NCI-H2107 treated with DMSO at 0.1 percent for 48 hours (cell line): ENCODE results near the gene P2RY14.
A peak's percentile ranks its signal among the peaks of the same experiment; 100 is the strongest.

Experiments
- DNase-seq: peaks from one replicate; lab custom pipeline; 2025; ENCODE audit not compliant: unreplicated experiment; lab: John Stamatoyannopoulos, UW

Gene P2RY14

DNA sequence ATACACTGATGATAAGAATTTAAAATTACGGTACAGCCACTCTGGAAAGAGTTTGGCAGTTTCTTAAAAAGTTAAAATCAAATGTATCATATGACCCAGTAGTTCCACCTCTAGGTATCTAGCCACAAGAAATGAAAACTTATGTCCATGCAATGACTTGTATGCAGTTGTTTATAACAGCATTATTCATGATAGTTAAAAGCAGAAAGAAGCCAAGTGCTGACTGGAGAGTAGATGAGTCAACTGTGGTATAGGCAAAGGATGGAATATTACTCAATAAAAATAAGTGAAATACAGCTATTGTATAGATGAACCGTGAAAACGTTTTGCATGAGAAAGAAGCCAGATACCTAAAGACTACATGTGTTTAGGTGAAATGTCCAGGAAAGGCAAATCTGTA, 23.4 kb upstream of the P2RY14 start:
- DNase-seq, result no peak

DNA sequence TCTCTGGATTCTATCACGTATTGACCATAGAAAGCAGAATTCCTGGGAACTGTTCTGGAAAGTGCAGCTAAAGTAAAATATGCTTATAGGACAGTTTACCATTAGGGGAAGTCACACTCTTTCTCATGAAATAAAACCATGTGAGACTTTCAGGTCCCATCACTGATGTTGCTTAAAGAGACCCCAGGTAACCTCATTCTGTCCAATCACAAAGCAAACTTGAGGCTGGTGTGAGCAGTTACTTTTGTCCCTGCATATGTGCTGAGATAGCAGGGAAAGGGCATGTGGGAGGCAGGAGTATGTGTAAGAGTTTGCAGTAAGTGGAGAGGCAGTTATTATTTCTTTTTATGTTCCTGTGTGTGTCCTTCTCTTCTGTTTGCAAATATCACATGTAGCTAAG, 22.2 kb upstream of the P2RY14 start:
- DNase-seq, result no peak

DNA sequence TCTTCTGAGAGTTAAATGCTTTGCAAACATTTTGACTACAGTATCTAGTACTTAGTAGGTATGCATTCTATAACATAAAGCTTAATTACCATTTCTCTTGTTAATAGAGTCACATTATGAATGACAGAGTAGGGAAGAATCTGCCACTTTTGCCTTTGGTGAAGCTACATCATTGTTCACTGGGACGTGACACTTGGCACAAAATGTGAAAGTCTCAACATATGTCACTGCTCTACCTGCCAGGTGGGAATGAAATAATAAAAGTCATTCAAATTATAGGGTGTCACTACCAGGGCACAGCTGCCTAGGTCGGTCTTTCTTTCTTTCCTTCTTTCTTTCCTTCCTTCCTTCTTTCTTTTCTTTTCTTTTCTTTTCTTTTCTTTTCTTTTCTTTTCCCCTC, 20.7 kb upstream of the P2RY14 start:
- DNase-seq, result no peak

DNA sequence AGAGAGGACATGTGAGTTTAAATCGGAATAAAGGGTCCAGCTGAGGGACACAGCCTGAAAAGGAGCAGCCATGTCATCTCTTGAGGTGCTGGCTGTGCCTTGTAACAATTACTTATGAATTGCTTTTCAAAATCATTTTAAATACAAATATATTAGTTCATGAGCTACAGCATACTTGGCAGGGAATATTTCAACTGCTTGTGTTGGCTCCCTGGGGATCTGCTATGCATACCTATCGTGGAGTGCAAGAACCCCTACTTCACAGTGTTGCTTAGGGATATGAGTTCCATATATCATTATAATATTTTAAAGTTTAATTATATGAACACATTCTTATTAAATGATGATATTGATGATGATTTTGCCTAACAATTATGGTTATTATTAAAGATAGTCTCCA, 19.1 kb upstream of the P2RY14 start:
- no peak for DNase-seq

DNA sequence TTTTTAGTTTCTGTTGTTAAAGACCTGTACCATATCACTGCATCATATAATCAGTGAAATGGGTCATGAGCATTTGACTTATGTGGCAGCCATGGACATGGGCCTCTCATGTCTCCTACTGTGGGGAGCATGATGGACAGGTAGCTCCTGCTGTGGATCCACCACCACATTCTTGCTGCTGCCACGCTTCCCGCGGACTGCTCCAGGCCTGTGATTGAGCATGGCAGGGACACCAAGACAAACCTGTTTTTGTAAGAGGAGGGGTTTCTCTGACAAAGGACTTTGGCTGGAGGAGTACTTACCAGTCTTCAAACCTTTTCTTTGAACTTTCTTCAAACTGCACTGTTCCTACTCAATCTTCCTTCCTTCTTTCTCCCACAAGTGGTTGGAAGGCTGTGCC, 17.9 kb upstream of the P2RY14 start:
- no peak for DNase-seq

DNA sequence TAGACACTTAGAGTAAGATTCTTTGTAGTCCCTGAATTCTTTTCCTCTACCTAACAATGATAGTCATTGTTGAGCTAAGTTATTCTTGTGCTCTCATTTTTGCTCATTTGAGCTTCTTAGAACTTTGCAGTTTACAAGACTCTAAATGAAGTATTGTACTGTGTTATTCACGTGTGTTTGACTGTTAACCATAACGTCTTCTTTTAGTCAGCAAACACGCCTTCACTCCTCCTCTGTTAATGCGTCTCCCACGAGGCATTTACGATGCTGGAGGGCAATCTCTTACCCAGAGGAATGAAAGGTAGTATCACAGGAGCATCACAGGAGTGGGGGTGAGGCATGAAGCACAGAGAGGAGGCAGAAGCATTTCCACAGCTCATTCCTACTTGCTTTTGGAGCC, 14.8 kb upstream of the P2RY14 start:
- no peak for DNase-seq

DNA sequence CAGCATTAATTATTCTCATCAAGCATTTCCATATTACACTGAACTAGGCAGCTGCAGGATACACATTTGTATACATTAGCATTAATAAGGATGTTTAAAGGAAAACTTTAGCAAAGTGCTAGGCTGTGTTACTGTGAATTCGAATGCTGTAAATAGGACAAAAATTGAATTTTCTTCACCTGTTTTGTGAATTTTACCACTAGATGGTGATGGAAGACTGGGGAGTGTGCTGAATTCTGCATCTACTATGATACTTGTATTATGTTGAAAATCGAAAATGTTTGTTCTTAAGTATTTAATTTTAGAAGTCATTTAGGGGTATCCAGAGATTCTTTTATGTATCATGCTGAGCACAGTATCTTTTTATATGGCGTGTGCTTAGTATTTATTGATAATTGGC, 12.3 kb upstream of the P2RY14 start:
- DNase-seq, result no peak

DNA sequence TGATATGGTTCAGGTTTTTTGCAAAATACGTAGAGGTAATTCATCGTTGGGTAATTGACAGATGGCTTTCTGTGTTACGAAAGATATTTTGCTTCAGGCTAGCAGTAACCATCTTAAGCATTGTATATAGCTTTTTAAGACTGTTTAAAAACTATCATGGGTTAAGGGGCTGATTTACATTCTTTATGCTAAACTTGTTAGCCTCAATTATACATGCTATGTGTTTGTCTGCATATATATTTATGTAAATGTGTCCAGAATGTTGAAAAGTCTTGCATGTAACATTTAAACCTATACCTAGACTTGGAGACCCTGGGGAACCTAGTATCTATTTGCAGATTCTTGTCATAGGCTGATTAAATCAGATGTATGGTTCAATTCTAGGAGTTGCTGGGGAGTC, 11.1 kb upstream of the P2RY14 start:
- DNase-seq, result no peak

DNA sequence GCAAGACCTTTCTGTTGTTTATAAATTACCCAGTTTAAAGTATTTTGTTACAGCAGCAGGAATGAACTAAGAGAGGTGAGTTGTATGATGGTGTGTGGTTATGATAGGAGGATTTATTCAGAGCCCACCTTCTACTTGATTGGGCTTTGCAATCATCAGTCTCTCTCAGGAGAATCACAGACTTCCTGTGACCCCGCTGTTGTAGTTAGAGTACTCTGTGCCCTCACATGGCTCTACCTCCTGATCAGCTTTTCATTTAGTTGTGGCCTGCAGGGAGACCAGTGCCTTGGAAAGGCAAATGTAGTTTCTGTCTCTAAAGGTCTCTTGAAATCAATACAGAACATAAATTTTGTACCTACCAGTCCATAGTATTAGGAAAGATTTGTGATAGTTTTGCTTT, 7.6 kb upstream of the P2RY14 start:
- DNase-seq, result no peak

DNA sequence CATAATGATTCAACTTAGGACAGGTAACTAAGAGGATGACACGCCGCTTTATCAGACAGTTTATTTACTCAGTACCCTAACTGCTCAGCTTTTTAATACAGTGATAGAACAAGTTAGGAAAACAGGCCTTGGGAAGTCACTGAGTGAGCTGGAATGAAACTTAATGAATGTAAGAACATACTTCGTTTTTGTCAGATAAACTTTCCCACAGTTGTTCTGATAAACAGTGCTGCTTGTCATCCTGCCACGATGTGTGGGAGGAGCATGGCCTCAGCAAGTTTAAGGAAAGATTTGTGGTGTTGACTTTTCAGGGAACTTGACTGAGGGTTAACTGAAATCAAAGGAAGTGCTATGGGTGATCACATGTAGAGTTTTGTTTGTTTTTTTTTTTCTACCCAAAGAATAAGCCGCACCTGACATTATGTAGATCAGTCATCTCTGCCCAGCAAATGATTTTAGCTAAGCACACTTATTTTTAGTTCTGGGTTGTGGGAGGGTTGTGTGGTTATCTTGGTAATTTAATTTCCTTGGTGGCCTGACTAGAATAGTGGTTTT, 5.6 kb upstream of the P2RY14 start:
- DNase-seq, result no peak

DNA sequence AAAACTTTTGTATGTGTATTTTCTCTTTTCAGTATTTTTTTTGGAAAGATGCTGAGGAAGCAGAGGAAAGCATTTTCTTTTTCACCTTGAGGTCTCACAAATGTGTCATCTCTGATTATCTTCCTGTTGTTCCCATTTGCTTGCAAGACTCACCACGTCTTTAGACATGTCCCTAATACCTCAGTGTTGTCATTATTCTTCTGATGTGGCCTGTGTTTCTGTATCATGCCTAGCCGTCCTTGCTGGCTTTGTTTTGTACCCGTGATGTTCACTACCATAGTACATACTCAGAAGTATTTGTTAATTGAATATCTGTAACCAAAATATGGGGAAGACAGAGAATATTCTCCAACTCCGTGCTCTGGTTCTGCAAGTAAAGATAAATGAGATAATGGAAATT, 5.0 kb upstream of the P2RY14 start:
- no peak for DNase-seq

DNA sequence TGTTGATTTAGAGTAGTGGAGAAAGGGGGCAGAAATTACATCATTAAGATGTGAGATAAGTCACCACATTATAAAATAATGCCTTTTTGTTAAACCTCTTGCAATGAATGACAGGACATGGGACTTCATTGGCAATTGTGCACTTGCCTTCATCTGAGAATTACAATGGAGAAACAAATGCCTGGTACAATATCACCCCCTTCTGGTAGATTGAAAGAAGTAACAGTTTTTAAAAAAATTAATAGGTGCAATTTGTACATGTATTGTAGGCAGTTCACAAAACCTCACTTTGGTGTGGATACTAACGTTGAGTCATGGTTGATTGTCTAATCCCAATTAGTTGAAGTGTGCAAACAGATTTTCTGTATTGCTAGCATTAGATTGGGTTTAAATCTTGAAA, 4.6 kb upstream of the P2RY14 start:
- peak; percentile 88 for DNase-seq

DNA sequence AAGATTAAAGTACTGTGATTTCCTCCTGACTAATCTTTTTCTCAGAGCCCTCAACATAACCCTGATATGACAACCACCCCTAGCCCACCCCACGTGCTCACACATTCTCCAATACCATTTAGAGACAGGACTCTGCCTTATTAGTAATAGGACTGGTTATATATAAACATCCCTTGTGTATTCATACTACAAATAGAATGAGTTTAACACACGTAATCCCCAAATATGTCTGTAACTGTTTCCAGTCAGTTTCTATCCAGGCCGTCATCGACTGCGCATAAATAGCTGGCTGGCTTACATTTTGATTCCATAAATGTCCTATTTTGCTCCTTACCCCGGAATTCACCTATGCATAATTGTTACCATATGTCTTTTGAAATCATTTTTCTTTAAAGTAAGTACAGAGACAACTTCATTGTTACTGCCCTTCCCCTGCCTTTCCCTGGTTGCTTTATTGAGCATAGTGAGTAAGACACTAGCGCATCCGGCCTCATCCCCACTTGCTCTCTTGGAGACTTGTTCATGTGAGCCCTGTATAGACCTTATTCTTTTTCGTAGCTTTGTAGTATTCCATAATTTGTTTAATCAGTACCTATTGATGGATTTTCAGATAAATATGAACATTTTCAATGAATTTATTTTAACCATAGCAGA, 3.5 kb upstream of the P2RY14 start:
- DNase-seq, result no peak

DNA sequence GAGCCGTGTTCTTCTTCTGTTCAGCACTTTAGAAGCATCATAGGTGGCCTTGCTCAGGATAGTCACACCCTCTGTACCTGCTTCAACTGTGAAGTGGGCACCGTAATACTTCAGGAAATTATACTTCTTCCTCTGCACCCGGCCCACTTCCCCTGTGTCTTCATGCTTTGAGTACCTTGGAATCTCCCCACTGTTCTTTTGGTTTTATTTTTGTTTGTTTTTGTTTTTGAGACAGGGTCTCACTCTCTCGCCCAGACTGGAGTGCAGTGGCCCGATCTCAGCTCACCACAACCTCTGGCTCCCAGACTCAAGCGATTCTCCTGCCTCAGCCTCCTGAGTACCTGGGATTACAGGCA, 1.7 kb downstream of the P2RY14 start:
- no peak for DNase-seq

DNA sequence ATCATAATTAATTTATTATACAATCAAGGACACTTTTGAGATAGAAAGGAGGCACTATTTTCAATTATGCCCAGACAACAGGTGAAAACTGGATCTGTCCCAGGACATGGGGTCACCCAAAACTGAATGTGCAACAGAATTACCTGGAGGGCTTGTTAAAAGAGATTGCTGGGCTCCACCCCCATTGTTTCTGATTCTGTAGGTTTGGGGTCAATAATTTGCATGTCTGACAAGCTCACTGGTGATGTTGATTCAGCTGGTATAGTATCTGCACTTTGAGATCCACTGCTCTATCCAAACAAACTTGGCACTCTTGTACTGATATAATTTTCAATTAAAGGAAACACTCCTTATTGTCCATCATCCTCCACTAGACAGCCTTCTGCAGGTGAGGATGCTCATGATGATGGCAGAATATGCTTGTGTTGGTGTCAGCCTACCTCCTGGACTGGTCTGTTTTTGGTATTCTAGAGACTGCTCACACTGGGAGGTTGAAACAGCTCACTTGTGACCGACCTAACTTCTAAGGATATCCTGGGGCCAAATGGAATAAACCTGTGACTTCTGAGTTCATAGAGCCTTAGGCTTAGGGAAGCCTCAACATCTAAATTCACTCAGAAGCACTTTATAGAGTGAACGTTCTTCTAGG, 2.2 kb downstream of the P2RY14 start:
- no peak for DNase-seq

DNA sequence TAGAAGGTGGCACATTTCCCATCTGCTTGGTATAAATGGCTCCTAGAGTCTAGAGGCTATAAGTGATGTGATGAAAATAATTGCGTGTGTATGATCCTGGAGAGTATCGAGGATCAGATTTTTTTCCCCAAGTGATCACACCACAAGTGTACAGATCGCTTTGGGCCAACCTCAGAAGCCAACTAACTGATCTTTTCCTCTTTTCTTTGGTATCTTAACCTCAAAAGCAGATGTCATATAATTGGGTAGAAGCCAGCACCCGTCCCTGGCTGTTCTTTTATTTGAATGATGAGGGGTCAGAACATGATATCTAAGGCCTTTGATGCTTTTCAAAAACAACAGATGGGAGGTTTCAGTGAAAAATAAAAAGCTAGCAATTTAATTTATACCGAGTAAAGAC, 3.3 kb downstream of the P2RY14 start:
- DNase-seq, result no peak

DNA sequence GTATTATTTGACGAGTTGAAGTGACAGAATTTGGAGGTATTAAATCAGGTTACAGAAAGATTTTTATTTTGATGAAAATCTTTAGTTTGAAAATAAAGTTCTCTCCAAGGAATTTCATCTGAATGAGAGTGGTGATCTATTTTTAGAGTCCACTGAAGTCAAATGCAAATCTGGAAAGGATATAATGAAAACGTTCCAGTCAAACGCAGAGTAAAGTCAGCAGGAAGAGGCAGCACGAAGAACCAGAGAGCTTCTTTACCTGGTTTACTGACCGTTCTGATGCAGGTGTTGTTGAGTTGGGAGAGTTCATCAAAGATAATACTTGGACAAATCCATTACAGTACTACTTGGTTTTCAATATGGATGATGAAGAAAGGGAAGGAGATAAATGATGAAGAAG, 8.7 kb downstream of the P2RY14 start:
- no peak for DNase-seq

DNA sequence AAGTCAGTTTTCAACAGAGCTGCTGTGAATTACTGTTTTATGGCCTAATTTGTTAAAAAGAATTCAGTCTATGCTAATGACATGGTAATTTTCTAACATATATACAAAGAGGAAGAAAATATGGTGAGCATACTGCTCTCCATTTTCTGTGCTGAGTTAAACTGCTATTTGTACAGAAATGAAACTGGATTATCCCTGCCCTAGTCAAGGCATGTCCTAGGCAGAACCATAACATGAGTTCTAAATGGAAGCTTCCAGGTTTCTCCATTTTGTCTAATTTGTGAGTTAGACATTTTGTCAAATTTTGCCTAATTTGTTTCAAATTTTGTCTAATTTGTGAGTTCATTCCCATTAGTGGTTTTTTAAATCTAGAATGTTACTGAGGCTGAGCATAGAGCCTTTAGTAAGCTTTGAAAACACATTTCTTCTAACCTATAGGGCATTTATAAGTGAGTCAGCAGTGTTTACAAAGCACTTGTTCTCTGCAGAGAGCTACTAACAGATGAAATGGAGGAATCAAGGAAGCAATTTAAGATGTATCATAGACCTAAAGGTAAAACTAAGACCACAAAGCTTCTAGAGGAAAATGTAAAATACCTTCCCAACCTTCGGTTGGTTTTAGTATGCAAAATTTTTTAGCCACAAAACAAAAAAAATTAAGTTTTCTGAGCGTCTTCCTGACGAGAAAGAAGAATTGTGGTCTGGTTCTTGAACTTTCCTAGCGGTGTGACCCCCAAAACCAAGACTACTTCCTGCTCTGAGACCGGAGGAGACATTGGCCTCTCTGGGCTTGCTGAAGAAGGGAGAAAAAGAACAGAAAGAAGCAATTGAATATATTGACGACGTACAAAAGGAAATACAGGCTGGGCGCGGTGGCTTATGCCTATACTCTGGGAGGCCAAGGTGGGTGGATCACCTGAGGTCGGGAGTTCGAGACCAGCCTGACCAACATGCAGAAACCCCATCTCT, 9.8 kb downstream of the P2RY14 start:
- DNase-seq, result no peak

DNA sequence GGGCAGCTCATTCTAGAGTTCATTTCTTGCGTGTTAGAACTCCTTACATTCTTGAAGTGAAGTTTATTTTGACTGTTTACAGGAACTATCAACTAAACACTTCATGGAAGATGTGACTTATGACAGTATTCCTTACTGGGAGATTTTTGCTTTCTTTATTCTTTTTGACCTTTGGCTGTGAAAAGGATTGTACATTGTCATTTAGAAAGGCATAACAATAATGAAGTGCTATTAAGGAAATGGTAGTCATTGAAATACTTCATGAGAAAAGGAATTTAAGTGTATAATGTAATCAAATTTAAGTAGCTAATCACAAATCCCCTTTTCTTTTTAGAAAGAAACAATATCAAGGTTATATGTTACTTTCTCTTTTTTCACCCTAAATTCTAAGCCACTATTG, 11.3 kb downstream of the P2RY14 start:
- DNase-seq, result no peak

DNA sequence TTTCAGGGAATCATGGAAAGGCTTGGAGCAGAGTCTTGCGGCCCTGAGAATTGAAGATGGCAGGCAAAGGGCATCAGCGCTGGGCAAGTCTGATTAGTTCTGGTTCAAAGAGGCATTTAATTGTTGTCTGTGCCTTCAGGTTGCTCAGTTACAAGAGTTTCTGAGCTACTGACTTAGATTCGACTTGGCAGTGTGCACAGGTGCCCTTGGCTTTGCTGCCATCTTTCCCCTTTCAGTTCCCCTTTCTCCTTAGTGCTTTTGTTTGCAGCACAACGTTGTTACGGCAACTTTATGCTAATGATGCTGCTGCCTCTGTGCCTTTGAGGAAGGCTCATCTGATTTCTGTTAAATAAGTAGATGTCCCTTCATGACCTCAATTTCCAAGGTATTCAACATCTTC, 12.5 kb downstream of the P2RY14 start:
- DNase-seq, result no peak

DNA sequence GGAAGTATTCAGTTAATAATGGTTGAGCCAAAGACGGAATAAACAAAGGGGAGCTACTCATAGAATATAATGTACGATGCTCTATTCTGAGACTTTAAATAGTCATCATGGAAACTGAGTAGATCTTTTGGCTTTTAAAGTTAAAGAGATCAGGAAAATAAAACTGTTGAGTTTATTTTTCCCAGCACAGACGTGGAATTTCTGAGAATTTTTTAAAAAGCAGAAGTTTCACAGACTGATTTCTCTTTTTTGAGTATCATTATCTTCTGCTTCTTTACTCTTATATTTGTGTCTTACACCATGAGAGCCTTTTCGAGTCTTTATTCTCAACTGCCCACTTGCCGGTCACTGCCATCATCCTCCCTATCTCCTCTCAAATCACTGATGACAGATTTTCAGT, 13.2 kb downstream of the P2RY14 start:
- no peak for DNase-seq

DNA sequence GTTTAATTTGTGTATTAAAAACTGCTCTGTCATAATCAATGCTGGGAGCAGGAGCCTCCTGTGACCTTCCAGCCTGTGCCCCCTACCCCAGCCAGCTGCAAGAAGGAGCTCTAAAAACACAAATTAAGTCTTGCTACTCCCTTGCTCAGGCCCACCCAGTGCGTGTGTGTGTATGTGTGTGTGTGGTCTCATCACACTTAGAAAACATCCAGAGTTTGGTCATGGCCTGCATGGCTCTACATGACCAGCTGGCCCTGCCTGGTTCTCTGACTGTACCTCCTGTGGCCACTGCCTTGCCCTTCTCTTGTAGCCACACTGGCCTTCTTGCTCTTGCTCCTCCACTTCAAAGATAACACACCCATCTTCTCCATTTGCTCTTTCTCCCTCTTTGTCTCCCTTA, 13.7 kb downstream of the P2RY14 start:
- no peak for DNase-seq
